HEK293 (cell line): Measurements from ENCODE around the gene CD151.

Experiments
- GLIS1 ChIP-seq: fragments of 450-650 bp; formaldehyde crosslinking; IDR thresholded peaks from 2 replicates; pipeline ENCODE4 v1.5.1; 2016; ENCODE audit warnings: missing biosample characterization, missing genetic modification characterization
- KLF10 ChIP-seq: fragments of 450-650 bp; IDR thresholded peaks from 2 replicates; pipeline ENCODE4 v1.5.1; 2018; ENCODE audit warnings: missing biosample characterization, mild to moderate bottlenecking, missing genetic modification characterization
- KLF8 ChIP-seq: fragments of 450-650 bp; formaldehyde crosslinking; IDR thresholded peaks from 2 replicates; pipeline ENCODE4 v1.5.1; 2016; ENCODE audit warnings: missing biosample characterization, missing genetic modification characterization
- MZF1 ChIP-seq: fragments of 450-650 bp; formaldehyde crosslinking; IDR thresholded peaks from 2 replicates; pipeline ENCODE4 v1.5.1; 2017; ENCODE audit warnings: missing biosample characterization, missing genetic modification characterization, borderline replicate concordance
- PRDM4 ChIP-seq: fragments of 450-650 bp; formaldehyde crosslinking; IDR thresholded peaks from 2 replicates; pipeline ENCODE4 v1.5.1; 2017; ENCODE audit warnings: missing biosample characterization, missing genetic modification characterization
- SCRT2 ChIP-seq: fragments of 450-650 bp; formaldehyde crosslinking; IDR thresholded peaks from 2 replicates; pipeline ENCODE4 v1.5.1; 2016; ENCODE audit warnings: missing biosample characterization, missing genetic modification characterization
- SP7 ChIP-seq: fragments of 450-650 bp; formaldehyde crosslinking; IDR thresholded peaks from 2 replicates; pipeline ENCODE4 v1.5.1; 2016; ENCODE audit warnings: missing biosample characterization, missing genetic modification characterization
- YY1 ChIP-seq: fragments of 450-650 bp; formaldehyde crosslinking; IDR thresholded peaks from 2 replicates; pipeline ENCODE4 v1.5.1; 2018; ENCODE audit warnings: missing biosample characterization, missing genetic modification characterization
- ZNF114 ChIP-seq: fragments of 450-650 bp; formaldehyde crosslinking; IDR thresholded peaks from 2 replicates; pipeline ENCODE4 v1.5.0; 2017; ENCODE audit warnings: missing biosample characterization, missing genetic modification characterization
- ZNF140 ChIP-seq: fragments of 450-650 bp; formaldehyde crosslinking; IDR thresholded peaks from 2 replicates; pipeline ENCODE4 v1.5.1; 2016; ENCODE audit warnings: missing biosample characterization, missing genetic modification characterization
- ZNF157 ChIP-seq: fragments of 450-650 bp; formaldehyde crosslinking; IDR thresholded peaks from 2 replicates; pipeline ENCODE4 v1.5.1; 2016; ENCODE audit warnings: missing biosample characterization, missing genetic modification characterization
- ZNF248 ChIP-seq: fragments of 450-650 bp; formaldehyde crosslinking; IDR thresholded peaks from 2 replicates; pipeline ENCODE4 v1.5.1; 2017; ENCODE audit warnings: missing biosample characterization, missing genetic modification characterization
- ZNF280D ChIP-seq: fragments of 450-650 bp; formaldehyde crosslinking; IDR thresholded peaks from 2 replicates; pipeline ENCODE4 v1.5.1; 2016; ENCODE audit warnings: missing biosample characterization, missing genetic modification characterization
- ZNF350 ChIP-seq: fragments of 450-650 bp; formaldehyde crosslinking; IDR thresholded peaks from 2 replicates; pipeline ENCODE4 v1.5.0; 2017; ENCODE audit warnings: missing biosample characterization, mild to moderate bottlenecking, missing genetic modification characterization
- ZNF433 ChIP-seq: fragments of 450-650 bp; formaldehyde crosslinking; IDR thresholded peaks from 2 replicates; pipeline ENCODE4 v1.5.1; 2016; ENCODE audit warnings: missing biosample characterization, missing genetic modification characterization, low read depth
- ZNF510 ChIP-seq: fragments of 450-650 bp; formaldehyde crosslinking; IDR thresholded peaks from 2 replicates; pipeline ENCODE4 v1.5.1; 2018; ENCODE audit warnings: mild to moderate bottlenecking, missing genetic modification characterization, missing biosample characterization; ENCODE audit not compliant: insufficient replicate concordance
- ZNF513 ChIP-seq: fragments of 450-650 bp; IDR thresholded peaks from 2 replicates; pipeline ENCODE4 v1.5.1; 2018; ENCODE audit warnings: missing biosample characterization, missing genetic modification characterization
- ZNF529 ChIP-seq: fragments of 450-650 bp; formaldehyde crosslinking; IDR thresholded peaks from 2 replicates; pipeline ENCODE4 v1.5.1; 2017; ENCODE audit warnings: missing genetic modification characterization, missing biosample characterization; ENCODE audit not compliant: insufficient replicate concordance
- ZNF571 ChIP-seq: fragments of 450-650 bp; formaldehyde crosslinking; IDR thresholded peaks from 2 replicates; pipeline ENCODE4 v1.5.0; 2017; ENCODE audit warnings: missing biosample characterization, missing genetic modification characterization
- ZSCAN16 ChIP-seq: fragments of 450-650 bp; formaldehyde crosslinking; IDR thresholded peaks from 2 replicates; pipeline ENCODE4 v1.5.1; 2016; ENCODE audit warnings: missing biosample characterization, missing genetic modification characterization
- TF ChIP-seq, protein P1 (sequence below): fragments of 450-650 bp; formaldehyde crosslinking; IDR thresholded peaks from 2 replicates; pipeline ENCODE4 v1.5.1; 2016; ENCODE audit warnings: missing biosample characterization, missing genetic modification characterization
- TF ChIP-seq, protein P2 (sequence below): fragments of 450-650 bp; formaldehyde crosslinking; IDR thresholded peaks from 2 replicates; pipeline ENCODE4 v1.5.1; 2017; ENCODE audit warnings: missing biosample characterization, mild to moderate bottlenecking, missing genetic modification characterization, moderate library complexity
- TF ChIP-seq, protein P3 (sequence below): fragments of 450-650 bp; formaldehyde crosslinking; optimal IDR thresholded peaks from 2 replicates; pipeline ENCODE3; 2016; ENCODE audit warnings: missing biosample characterization, mild to moderate bottlenecking, missing genetic modification characterization
- TF ChIP-seq, protein P4 (sequence below): fragments of 450-650 bp; formaldehyde crosslinking; IDR thresholded peaks from 2 replicates; pipeline ENCODE4 v1.5.1; 2016; ENCODE audit warnings: missing biosample characterization, missing genetic modification characterization

The CD151 gene

GRCh38 chr11:831118-831864, 1.5 kb upstream of the CD151 start (continued):
- TF ChIP-seq ZNF350 (tag by site-specific recombination) = no peak
- TF ChIP-seq ZSCAN16 (tag by site-specific recombination) = peak; percentile 85
- TF ChIP-seq GLIS1 (tag by site-specific recombination) = peak; percentile 81
- peak; percentile 42; the same call in 1 of the 2 replicates for TF ChIP-seq SCRT2 (tag by site-specific recombination)
- TF ChIP-seq, protein P1, sequence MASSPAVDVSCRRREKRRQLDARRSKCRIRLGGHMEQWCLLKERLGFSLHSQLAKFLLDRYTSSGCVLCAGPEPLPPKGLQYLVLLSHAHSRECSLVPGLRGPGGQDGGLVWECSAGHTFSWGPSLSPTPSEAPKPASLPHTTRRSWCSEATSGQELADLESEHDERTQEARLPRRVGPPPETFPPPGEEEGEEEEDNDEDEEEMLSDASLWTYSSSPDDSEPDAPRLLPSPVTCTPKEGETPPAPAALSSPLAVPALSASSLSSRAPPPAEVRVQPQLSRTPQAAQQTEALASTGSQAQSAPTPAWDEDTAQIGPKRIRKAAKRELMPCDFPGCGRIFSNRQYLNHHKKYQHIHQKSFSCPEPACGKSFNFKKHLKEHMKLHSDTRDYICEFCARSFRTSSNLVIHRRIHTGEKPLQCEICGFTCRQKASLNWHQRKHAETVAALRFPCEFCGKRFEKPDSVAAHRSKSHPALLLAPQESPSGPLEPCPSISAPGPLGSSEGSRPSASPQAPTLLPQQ = peak; percentile 55; the same call in 1 of the 2 replicates
- TF ChIP-seq ZNF157 (tag by site-specific recombination) = no peak
- TF ChIP-seq, protein P2, sequence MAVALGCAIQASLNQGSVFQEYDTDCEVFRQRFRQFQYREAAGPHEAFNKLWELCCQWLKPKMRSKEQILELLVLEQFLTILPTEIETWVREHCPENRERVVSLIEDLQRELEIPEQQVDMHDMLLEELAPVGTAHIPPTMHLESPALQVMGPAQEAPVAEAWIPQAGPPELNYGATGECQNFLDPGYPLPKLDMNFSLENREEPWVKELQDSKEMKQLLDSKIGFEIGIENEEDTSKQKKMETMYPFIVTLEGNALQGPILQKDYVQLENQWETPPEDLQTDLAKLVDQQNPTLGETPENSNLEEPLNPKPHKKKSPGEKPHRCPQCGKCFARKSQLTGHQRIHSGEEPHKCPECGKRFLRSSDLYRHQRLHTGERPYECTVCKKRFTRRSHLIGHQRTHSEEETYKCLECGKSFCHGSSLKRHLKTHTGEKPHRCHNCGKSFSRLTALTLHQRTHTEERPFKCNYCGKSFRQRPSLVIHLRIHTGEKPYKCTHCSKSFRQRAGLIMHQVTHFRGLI (tag by site-specific recombination) = 0 out of 2 replicates have a peak, but pooled peaks have one; percentile 40
- 0 out of 2 replicates have a peak, but pooled peaks have one; percentile 6 for TF ChIP-seq KLF8 (tag by site-specific recombination)
- no peak for TF ChIP-seq ZNF513 (tag by site-specific recombination)
- TF ChIP-seq, protein P3, sequence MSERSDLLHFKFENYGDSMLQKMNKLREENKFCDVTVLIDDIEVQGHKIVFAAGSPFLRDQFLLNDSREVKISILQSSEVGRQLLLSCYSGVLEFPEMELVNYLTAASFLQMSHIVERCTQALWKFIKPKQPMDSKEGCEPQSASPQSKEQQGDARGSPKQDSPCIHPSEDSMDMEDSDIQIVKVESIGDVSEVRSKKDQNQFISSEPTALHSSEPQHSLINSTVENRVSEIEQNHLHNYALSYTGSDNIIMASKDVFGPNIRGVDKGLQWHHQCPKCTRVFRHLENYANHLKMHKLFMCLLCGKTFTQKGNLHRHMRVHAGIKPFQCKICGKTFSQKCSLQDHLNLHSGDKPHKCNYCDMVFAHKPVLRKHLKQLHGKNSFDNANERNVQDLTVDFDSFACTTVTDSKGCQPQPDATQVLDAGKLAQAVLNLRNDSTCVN (tag by site-specific recombination) = no peak
- TF ChIP-seq ZNF510 (tag by site-specific recombination) = no peak
- no peak for TF ChIP-seq MZF1 (tag by site-specific recombination)
- TF ChIP-seq YY1 (tag by site-specific recombination) = no peak
- no peak for TF ChIP-seq KLF10 (tag by site-specific recombination)
- TF ChIP-seq ZNF433 (tag by site-specific recombination) = no peak
- TF ChIP-seq, protein P4, sequence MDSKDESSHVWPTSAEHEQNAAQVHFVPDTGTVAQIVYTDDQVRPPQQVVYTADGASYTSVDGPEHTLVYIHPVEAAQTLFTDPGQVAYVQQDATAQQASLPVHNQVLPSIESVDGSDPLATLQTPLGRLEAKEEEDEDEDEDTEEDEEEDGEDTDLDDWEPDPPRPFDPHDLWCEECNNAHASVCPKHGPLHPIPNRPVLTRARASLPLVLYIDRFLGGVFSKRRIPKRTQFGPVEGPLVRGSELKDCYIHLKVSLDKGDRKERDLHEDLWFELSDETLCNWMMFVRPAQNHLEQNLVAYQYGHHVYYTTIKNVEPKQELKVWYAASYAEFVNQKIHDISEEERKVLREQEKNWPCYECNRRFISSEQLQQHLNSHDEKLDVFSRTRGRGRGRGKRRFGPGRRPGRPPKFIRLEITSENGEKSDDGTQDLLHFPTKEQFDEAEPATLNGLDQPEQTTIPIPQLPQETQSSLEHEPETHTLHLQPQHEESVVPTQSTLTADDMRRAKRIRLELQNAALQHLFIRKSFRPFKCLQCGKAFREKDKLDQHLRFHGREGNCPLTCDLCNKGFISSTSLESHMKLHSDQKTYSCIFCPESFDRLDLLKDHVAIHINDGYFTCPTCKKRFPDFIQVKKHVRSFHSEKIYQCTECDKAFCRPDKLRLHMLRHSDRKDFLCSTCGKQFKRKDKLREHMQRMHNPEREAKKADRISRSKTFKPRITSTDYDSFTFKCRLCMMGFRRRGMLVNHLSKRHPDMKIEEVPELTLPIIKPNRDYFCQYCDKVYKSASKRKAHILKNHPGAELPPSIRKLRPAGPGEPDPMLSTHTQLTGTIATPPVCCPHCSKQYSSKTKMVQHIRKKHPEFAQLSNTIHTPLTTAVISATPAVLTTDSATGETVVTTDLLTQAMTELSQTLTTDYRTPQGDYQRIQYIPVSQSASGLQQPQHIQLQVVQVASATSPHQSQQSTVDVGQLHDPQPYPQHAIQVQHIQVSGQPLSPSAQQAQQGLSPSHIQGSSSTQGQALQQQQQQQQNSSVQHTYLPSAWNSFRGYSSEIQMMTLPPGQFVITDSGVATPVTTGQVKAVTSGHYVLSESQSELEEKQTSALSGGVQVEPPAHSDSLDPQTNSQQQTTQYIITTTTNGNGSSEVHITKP (tag by site-specific recombination) = no peak
- TF ChIP-seq ZNF529 (tag by site-specific recombination) = no peak
- no peak for TF ChIP-seq ZNF140 (tag by site-specific recombination)
- TF ChIP-seq ZNF280D (tag by site-specific recombination) = no peak
- TF ChIP-seq ZNF114 (tag by site-specific recombination) = no peak
- no peak for TF ChIP-seq PRDM4
- no peak for TF ChIP-seq ZNF248 (tag by site-specific recombination)
- TF ChIP-seq ZNF571 (tag by site-specific recombination) = no peak
- no peak for TF ChIP-seq SP7
